GM18870 (cell line): Measurements from ENCODE around the gene CERCAM.
"Not testable (repeated sequence)": the region's sequence is repeated elsewhere in the genome, so short reads cannot be mapped to it uniquely, and the experiment has no call there.

Experiments
- ATAC-seq: cut with Tn5 transposase; IDR thresholded peaks from one replicate; pipeline ENCODE4 v1.9.1; 2021; ENCODE audit warnings: moderate library complexity; ENCODE audit not compliant: unreplicated experiment

CERCAM gene

GRCh38 chr9:128392302-128393144, 28.1 kb upstream of the CERCAM start:
- ATAC-seq = no peak

GRCh38 chr9:128393145-128393775, 27.4 kb upstream of the CERCAM start:
- no peak for ATAC-seq

DNA sequence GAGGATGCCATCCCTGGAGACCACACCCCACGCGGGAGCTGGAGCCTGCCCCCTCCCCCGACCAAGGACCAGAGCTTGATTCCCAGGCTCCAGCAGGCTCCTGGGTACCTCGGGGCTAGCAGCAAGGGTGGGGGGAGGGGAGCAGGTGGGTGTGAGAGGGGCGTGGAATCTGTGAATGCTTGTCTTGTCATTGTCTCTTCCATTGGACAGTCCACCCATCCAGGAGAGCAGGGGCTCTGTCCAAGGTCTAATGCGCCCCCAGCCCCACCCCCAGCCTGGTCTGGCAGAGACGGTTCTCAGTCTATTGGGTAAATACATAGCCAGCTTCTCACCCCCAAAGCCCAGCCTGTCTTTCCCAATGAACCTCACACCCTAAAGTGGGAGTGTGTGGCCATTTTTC, 26.7 kb upstream of the CERCAM start:
- ATAC-seq = no peak

DNA sequence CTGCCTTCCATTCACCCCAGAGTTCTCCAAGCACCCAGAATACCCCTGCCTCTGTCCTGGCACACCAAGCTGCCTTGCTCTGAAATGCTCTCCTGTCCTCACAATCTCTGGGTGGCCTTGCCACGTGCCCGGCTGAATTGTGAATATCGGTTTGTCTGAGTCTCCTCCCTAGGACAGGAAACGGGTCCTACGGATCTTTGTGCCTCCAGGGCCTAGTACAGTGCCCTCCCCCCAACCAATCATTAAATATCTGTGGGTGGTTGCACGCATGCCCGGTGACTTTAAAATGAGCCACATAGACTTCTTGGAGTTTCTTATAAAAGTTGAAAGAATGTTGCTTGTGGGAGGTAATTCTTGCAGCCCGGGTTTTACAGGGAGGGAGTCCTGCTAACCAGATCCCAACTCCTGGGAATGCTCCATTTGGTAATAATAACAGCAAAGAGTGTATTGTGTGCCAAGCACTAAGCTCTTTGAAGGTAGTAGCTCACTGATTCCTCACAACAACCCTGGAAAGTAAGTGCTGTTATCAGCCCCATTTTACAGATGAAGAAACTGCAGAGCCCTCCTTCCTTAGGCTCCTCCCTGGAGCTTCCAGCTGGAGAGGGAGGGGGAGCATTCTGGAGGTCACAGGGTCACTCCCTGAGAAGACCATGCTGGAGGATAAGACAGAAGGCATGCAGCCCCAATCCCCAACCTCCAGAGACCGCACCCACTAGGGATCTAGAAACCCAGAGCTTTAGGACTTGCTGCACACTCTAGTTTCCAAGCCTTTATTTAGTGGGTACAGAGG, 26.1 kb upstream of the CERCAM start:
- no peak for ATAC-seq

DNA sequence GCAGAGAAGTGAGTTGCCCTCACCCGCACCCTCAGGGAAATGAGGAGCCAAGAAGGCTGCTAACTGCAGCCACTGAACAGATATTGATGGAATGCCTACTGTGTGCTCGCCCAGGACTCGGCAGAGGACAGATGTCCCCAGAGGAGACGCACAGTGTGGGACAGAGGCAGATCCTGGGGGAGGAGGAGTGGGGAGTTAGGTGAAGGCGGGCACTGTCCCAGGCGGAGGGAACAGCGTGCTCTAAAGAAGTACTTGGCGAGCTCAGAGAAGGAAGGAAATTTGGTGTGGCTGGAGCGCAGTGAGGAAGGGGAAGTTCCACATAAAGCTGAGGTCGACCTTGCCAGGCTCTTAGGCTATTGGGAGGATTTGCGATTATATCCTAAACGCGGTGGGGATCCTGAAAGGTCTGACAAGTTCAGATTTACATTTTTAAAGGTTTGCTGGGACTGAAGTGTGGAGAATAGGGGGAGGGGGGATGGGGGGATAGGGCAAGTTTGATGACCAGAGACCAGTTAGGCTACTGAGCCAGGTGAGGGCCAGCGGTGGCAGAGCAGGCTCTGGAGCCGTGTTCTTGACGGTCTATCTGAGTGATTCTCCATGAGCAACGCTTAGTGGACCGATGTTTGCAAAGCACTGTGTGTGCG, 23.6 kb upstream of the CERCAM start:
- ATAC-seq = no peak

DNA sequence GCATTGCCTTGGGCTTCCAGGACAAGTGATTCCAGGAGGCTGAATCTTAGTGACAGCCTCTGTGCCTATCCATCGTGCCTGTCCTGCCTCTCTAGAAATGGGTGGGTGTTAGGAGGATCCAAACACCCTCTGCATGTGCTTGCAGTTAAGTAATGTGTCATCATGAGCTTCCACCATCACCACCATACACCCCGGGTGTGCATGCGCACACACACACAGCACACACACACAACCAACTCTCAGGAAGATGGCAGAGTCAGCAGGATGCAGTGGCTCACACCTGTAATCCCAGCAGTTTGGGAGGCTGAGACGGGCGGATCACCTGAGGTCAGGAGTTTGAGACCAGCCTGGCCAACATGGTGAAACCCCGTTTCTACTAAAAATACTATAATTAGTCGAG, 22.8 kb upstream of the CERCAM start:
- ATAC-seq = no peak

- ATAC-seq = no peak
These were observed 20.8 kb upstream of the CERCAM start for GRCh38 chr9:128399861-128400260.

DNA sequence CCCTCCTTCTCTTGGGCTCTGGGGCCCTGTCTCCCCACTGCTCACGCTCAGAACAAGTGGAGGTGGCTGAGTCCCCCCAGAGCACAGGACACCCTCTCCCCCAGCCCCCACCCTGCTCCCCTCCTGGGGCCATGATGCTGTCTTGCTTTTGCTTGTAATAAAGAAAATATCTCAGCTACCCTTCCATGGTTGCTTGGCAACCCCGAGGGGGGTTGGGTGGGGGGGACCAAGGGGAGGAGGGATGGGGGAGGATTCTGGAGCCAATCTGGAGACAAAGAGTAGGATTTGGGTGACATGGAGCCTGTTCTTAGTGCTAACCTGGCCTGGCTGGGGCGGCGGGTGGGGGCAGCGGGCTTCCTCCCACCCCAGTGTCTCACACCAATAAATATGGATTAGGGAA, 16.1 kb upstream of the CERCAM start:
- ATAC-seq = no peak

GRCh38 chr9:128405077-128405779, 15.4 kb upstream of the CERCAM start:
- no peak for ATAC-seq

DNA sequence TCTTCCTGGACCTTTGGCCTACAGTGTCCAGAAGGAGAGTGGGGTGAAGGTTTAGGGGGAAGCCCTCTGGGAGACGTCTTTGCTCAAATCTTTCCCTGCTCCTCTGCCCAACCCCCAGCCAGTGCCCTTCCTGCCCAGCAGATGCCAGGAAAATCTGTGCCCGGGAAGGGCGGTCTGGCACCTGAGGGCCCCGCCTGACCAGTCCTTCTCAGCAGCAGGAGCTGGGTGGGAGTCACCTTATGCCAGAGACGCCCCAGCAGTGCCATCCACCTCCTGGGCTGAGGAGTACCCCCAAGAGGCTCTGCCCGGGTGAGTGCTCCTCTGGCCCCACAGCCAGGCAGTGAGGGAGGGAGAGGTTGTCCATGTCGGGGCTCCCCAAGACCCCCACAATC, 14.9 kb upstream of the CERCAM start:
- no peak for ATAC-seq

DNA sequence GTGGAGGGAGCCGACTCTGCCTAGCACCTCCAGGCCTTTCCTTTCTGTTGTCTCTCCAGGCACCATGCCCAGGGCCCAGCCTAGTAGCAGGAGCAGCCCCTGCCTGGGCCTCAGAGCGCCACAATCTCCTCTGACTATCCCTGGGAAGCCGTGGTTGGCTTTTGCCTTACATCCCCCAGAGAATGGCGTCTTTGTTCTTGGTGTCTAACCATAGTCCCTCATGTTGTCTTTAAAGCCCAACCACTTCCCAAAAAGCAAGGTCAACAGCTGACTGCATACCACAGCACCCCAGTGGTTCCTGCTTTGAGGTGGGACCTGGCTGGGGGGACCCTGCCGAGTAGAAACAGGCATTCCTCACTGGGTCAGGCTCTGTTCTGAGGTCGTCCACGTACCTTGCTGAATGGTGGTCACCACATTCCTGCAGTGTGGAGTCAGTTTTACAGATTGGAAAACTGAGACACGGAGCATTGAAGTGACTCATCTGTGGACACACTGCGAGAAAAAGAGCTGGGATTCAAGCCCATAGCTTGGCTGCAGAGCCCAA, 13.7 kb upstream of the CERCAM start:
- no peak for ATAC-seq

DNA sequence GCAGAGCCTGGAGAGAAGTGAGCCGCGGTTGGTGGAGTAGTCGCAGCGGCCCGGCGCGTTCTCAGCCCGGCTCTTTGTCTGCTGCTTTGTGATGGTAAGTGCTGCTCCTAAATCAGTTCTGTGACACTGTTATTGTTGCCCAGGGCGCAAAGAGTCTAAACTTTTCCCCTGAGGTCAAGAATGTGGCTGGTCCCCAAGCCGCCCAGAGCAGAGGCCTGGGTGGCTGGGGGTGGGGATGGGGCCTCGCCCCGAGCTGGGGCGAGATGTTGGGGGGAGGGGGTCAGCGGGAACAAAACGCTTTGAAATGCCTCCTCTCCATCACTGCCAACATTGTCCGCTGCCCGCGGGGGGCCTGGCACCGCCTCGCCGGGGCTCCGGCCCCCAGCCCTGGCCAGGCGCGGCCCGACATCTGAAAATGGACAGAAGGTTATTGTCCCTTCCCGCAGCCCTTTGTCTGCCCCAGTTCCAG, 11.7 kb upstream of the CERCAM start:
- ATAC-seq = no peak

GRCh38 chr9:128409450-128409849, 11.2 kb upstream of the CERCAM start:
- ATAC-seq = no peak

GRCh38 chr9:128409978-128410377, 10.7 kb upstream of the CERCAM start:
- ATAC-seq = no peak

DNA sequence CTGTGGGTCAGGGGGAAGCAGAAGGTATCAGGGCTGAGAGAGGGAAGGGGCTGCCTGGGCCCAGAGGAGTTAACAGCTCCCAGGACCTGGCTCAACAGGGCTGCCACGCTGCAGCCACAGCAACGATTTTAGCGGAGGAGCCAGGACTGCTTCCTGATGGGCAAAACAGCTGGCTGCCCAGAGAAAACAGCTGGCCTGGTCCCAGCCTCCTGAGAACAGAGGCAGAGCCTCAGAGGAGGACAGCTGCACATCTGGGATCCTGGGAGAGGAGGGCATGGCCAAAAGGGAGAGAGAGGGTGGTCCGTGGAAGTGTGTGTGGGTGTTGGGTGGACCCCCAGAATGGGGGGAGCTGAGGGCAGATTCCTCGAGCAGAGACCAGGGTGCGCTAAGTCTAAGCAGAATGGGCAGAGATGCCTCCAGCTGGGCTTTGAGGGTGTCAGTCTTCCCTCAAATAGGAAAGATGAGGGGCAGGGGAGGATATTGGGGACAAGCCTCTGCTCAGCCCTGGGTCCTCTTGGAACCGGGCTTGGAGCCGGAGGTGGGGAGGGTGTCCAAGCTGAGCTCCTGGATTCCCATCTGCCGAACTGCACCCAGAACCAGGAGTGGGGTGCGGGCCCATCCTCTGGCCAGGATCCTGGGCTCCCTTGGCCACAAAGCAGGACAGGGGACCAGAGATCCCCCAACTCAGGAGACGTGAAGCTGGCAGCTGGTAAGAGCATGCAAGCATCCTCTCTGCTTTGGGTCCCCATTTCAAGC, 9.1 kb upstream of the CERCAM start:
- ATAC-seq = no peak

- no peak for ATAC-seq
These were observed 8.4 kb upstream of the CERCAM start for GRCh38 chr9:128412120-128412790.

DNA sequence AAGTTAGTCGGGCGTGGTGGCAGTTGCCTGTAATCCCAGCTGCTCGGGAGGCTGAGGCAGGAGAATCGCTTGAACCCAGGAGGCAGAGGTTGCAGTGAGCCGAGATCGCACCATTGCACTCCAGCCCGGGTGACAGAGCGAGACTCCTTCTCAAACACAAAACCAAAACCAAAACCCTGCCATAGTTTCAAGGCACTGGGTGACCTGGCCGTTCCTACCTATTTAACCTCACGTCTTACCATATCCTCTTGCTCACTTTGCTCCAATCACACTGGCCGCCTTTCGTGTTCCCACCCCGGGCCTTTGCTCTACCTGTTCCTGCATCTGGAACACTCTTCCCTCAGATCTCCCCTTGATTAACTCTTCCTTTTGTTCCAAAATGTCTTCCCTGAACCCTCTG, 6.9 kb upstream of the CERCAM start:
- ATAC-seq = not testable (repeated sequence)

GRCh38 chr9:128414461-128414860, 6.2 kb upstream of the CERCAM start:
- ATAC-seq = no peak

DNA sequence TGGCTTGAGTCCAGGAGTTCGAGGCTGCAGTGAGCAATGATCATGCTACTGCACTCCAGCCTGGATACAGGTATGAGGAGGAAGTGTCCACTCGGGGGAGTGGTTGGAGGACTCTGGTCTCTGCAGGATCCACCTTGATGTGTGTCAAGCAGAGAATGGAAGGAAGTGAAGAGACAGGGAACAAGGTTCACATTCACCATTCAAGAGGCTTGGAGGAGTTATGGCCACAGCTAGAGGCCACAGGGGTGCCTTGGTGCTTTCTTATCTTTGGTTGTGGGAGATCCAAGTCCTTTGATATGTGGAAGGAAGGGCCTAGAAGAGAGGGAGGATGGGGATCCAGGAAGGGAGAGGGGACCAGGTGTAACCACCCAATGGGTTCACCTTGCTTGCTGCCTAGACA, 5.4 kb upstream of the CERCAM start:
- ATAC-seq = no peak
